A673 (cell line): ENCODE measurements around the gene NDFIP2. TPM values are rescaled to one million over a fixed set of nuclear protein-coding genes. Genes with fewer than 3 reads are reported as not detected.

Experiments used
- BruUV-seq: library from RNA; stranded (reverse); fragments of 400-500 nt; replicated peaks from 2 replicates; lab custom pipeline; 2021; lab: Mats Ljungman, UMichigan
- CTCF ChIA-PET: fragments of 300-600 bp; sonication (Branson Sonifier 250); formaldehyde crosslinking; loops from one replicate; lab custom pipeline; 2022; ENCODE audit warnings: antibody characterized with exemption; lab: Charles Lee
- POLR2A ChIA-PET: fragments of 300-600 bp; sonication (Branson Sonifier 250); formaldehyde crosslinking; loops from one replicate; lab custom pipeline; 2022; ENCODE audit warnings: antibody characterized with exemption; ENCODE audit not compliant: low non-redundant PET; lab: Charles Lee
- DNase-seq: peaks from one replicate; pipeline ENCODE4 v3.0.0-alpha.2; 2015; ENCODE audit warnings: low spot score
- H3K27ac ChIP-seq: fragments of 200-600 bp; sonication (generic); 2 replicates; pipeline ENCODE4 v1.5.1; 2016; ENCODE audit warnings: mixed run types, low read depth, mild to moderate bottlenecking, mixed read lengths, antibody characterized with exemption, low read length; ENCODE audit not compliant: poor library complexity, severe bottlenecking
- H3K27me3 ChIP-seq: fragments of 200-600 bp; sonication (generic); replicated peaks from 2 replicates; pipeline ENCODE4 v1.6.1; 2017; ENCODE audit warnings: mixed run types, low read depth, mild to moderate bottlenecking, mixed read lengths, antibody characterized with exemption, low read length; ENCODE audit not compliant: insufficient read depth, poor library complexity
- H3K36me3 ChIP-seq: fragments of 200-600 bp; sonication (generic); 2 replicates; pipeline ENCODE4 v1.6.1; 2016; ENCODE audit warnings: mixed run types, mild to moderate bottlenecking, mixed read lengths, antibody characterized with exemption, low read length; ENCODE audit not compliant: insufficient read depth, poor library complexity, severe bottlenecking
- H3K4me1 ChIP-seq: fragments of 200-600 bp; sonication (generic); 2 replicates; pipeline ENCODE4 v1.6.1; 2017; ENCODE audit warnings: mixed run types, mild to moderate bottlenecking, mixed read lengths, antibody characterized with exemption, low read length; ENCODE audit not compliant: insufficient read depth, poor library complexity, severe bottlenecking
- H3K4me3 ChIP-seq: fragments of 200-600 bp; sonication (generic); 2 replicates; pipeline ENCODE4 v1.5.1; 2016; ENCODE audit warnings: low read depth, mixed run types, mild to moderate bottlenecking, mixed read lengths, low read length; ENCODE audit not compliant: poor library complexity, severe bottlenecking
- H3K9me3 ChIP-seq: fragments of 200-600 bp; sonication (generic); 2 replicates; pipeline ENCODE4 v1.6.1; 2016; ENCODE audit warnings: mixed run types, low read depth, mild to moderate bottlenecking, mixed read lengths, antibody characterized with exemption, low read length; ENCODE audit not compliant: poor library complexity, severe bottlenecking
- EZH2 ChIP-seq: fragments of 200-600 bp; sonication (generic); IDR thresholded peaks from 2 replicates; pipeline ENCODE4 v1.6.1; 2017; ENCODE audit warnings: borderline replicate concordance, low read depth, mild to moderate bottlenecking, mixed read lengths, antibody characterized with exemption, low read length; ENCODE audit not compliant: poor library complexity, severe bottlenecking
- intact Hi-C: fragments of 100-400 bp; cut with micrococcal nuclease; formaldehyde crosslinking; loops from one replicate; pipeline ENCODE4 v1.10.0; 2022; ENCODE audit not compliant: unreplicated experiment
- total RNA-seq: library from RNA; stranded (reverse); gene quantifications from 2 replicates; pipeline ENCODE4 v1.2.3, GENCODE V29; 2021
- TF ChIP-seq, protein P1 (sequence below): fragments of 300-800, 200-600 bp; sonication (generic); conservative IDR thresholded peaks from 2 replicates; pipeline ENCODE4 v1.5.1; 2017; ENCODE audit warnings: low read depth, mild to moderate bottlenecking, antibody characterized with exemption, low read length, moderate library complexity, mixed read lengths

The NDFIP2 gene
- total RNA-seq, 1 experiment from 2014 or later = 34.0 TPM

- DNase-seq = no peak
- no TSS peak for BruUV-seq
- no peak overlapping the region for H3K27ac ChIP-seq
- no peak overlapping the region for H3K4me3 ChIP-seq
- intact Hi-C loops = no loop called here
- no peaks in the 10 kb centered on the region for H3K9me3 ChIP-seq
- POLR2A ChIA-PET = no interaction called here
- H3K4me1 ChIP-seq = no peaks in the 10 kb centered on the region
- CTCF ChIA-PET = interaction anchor here (0.6 kb wide), 1 partner anchor 72 kb away, joined by 3 read pairs; no protein-coding TSS in a partner anchor
- TF ChIP-seq, protein P1, sequence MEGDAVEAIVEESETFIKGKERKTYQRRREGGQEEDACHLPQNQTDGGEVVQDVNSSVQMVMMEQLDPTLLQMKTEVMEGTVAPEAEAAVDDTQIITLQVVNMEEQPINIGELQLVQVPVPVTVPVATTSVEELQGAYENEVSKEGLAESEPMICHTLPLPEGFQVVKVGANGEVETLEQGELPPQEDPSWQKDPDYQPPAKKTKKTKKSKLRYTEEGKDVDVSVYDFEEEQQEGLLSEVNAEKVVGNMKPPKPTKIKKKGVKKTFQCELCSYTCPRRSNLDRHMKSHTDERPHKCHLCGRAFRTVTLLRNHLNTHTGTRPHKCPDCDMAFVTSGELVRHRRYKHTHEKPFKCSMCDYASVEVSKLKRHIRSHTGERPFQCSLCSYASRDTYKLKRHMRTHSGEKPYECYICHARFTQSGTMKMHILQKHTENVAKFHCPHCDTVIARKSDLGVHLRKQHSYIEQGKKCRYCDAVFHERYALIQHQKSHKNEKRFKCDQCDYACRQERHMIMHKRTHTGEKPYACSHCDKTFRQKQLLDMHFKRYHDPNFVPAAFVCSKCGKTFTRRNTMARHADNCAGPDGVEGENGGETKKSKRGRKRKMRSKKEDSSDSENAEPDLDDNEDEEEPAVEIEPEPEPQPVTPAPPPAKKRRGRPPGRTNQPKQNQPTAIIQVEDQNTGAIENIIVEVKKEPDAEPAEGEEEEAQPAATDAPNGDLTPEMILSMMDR = no peak
- peaks cover 5% of the 10 kb centered on the region for H3K27me3 ChIP-seq
- no peaks in the 10 kb centered on the region for H3K36me3 ChIP-seq
Observed at GRCh38 chr13:79458436-79458835, 22.5 kb upstream of the NDFIP2 start.

DNA sequence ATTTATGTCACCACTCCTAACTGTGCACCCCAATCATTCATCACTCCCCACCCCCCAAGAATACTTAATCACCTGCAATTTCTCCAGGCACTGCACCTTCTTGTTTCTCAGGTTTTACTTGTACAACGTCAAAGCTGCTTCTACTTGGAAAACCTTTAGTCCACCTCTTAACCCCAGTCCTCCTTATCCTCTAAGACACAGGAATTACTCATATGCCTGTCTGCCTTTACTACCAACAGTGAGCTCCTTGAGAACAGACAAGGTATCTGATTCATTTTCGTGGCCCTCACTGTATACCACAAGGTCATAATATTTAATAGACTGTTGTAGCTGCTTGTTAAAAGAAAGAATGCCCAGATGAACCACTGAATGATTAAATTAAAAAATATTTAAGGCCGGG is 21.0 kb upstream of the NDFIP2 start:
- no peaks in the 10 kb centered on the region for H3K27me3 ChIP-seq
- no peak for DNase-seq
- H3K9me3 ChIP-seq = no peaks in the 10 kb centered on the region
- no peaks in the 10 kb centered on the region for H3K4me1 ChIP-seq
- H3K36me3 ChIP-seq = no peaks in the 10 kb centered on the region
- ChIA-PET POLR2A (no interaction called here), CTCF (no interaction called here)
- TF ChIP-seq, protein P1 = no peak
- no peak for TF ChIP-seq EZH2
- no peak overlapping the region for H3K4me3 ChIP-seq
- no TSS peak for BruUV-seq
- H3K27ac ChIP-seq = no peak overlapping the region
- intact Hi-C loops = no loop called here

- Histone ChIP-seq H3K27me3 (no peaks in the 10 kb centered on the region), H3K4me1 (no peaks in the 10 kb centered on the region), H3K4me3 (no peak overlapping the region), H3K36me3 (no peaks in the 10 kb centered on the region), H3K9me3 (no peaks in the 10 kb centered on the region), H3K27ac (no peak overlapping the region)
- ChIA-PET CTCF (no interaction called here), POLR2A (no interaction called here)
- no peak for DNase-seq
- TF ChIP-seq, protein P1 = no peak
- TF ChIP-seq EZH2 = no peak
- intact Hi-C loops = no loop called here
- no TSS peak for BruUV-seq
Observed at GRCh38 chr13:79462895-79463294, 18.1 kb upstream of the NDFIP2 start.
